ENCODE results near the gene SLC37A2. TPM values are rescaled to one million over a fixed set of nuclear protein-coding genes. Genes with fewer than 3 reads are reported as not detected.

The SLC37A2 gene
- total RNA-seq, 1 experiment from 2014 or later = 5.2 TPM

GRCh38 chr11:125090816-125091215 lies 27.7 kb downstream of the SLC37A2 start:
- no peak overlapping the region for H3K4me3 Mint-ChIP-seq (ENCODE audit: unreplicated experiment)
- peaks cover 29% of the 10 kb centered on the region for H3K36me3 Mint-ChIP-seq (ENCODE audit: insufficient read depth, unreplicated experiment)
- H3K4me1 Mint-ChIP-seq (ENCODE audit: insufficient read depth, unreplicated experiment) = peaks cover 13% of the 10 kb centered on the region
- ChIA-PET CTCF (interaction anchor here (0.6 to 2.7 kb wide), 25 partner anchors 7 to 499 kb away, joined by 3 to 29 read pairs (median 4); partner anchors contain the start of gene TMEM218), POLR2A (interaction anchor here (0.7 to 2.5 kb wide), 4 partner anchors 8 to 338 kb away, joined by 3 to 15 read pairs (median 4); no protein-coding TSS in a partner anchor)
- no peaks in the 10 kb centered on the region for H3K9me3 Mint-ChIP-seq (ENCODE audit: unreplicated experiment)
- no peak overlapping the region for H3K27ac Mint-ChIP-seq (ENCODE audit: low read depth, unreplicated experiment)
- intact Hi-C loops (cut with micrococcal nuclease) = loop anchor here (2.0 kb wide), 1 partner anchor 256 kb away; no protein-coding TSS in a partner anchor
- no peak for TF ChIP-seq CTCF (IDR thresholded peaks at IDR 0.05; ENCODE audit: unreplicated experiment)
- DNase-seq (ENCODE audit: unreplicated experiment) = no peak
- no peaks in the 10 kb centered on the region for H3K27me3 Mint-ChIP-seq (ENCODE audit: insufficient read depth, unreplicated experiment)
- no TSS peak for BruUV-seq (replicated peaks)

GRCh38 chr11:125091247-125091876 lies 28.3 kb downstream of the SLC37A2 start:
- intact Hi-C loops (cut with micrococcal nuclease) = loop anchor here (2.0 kb wide), 1 partner anchor 255 kb away; no protein-coding TSS in a partner anchor
- Mint-ChIP-seq H3K9me3 (ENCODE audit: unreplicated experiment) (no peaks in the 10 kb centered on the region), H3K4me1 (ENCODE audit: insufficient read depth, unreplicated experiment) (peaks cover 13% of the 10 kb centered on the region), H3K27me3 (ENCODE audit: insufficient read depth, unreplicated experiment) (no peaks in the 10 kb centered on the region), H3K36me3 (ENCODE audit: insufficient read depth, unreplicated experiment) (peaks cover 23% of the 10 kb centered on the region), H3K27ac (ENCODE audit: low read depth, unreplicated experiment) (peak overlapping the region; percentile 13), H3K4me3 (ENCODE audit: unreplicated experiment) (no peak overlapping the region)
- POLR2A ChIA-PET = interaction anchor here (0.7 to 2.5 kb wide), 5 partner anchors 8 to 338 kb away, joined by 3 to 15 read pairs (median 3); no protein-coding TSS in a partner anchor
- peak; percentile 40 for DNase-seq (ENCODE audit: unreplicated experiment)
- no TSS peak for BruUV-seq (replicated peaks)
- CTCF ChIA-PET = interaction anchor here (0.6 to 2.7 kb wide), 26 partner anchors 8 to 499 kb away, joined by 3 to 29 read pairs (median 4); partner anchors contain the start of gene TMEM218
- TF ChIP-seq CTCF (IDR thresholded peaks at IDR 0.05; ENCODE audit: unreplicated experiment) = peak; percentile 42

GRCh38 chr11:125091877-125092664 lies 29.0 kb downstream of the SLC37A2 start:
- POLR2A ChIA-PET = interaction anchor here (0.7 to 2.5 kb wide), 5 partner anchors 9 to 27 kb away, joined by 3 to 15 read pairs (median 3); no protein-coding TSS in a partner anchor
- peaks cover 22% of the 10 kb centered on the region for H3K36me3 Mint-ChIP-seq (ENCODE audit: insufficient read depth, unreplicated experiment)
- peak overlapping the region; percentile 13 for H3K27ac Mint-ChIP-seq (ENCODE audit: low read depth, unreplicated experiment)
- H3K9me3 Mint-ChIP-seq (ENCODE audit: unreplicated experiment) = no peaks in the 10 kb centered on the region
- no peak overlapping the region for H3K4me3 Mint-ChIP-seq (ENCODE audit: unreplicated experiment)
- H3K4me1 Mint-ChIP-seq (ENCODE audit: insufficient read depth, unreplicated experiment) = peaks cover 8% of the 10 kb centered on the region
- no peaks in the 10 kb centered on the region for H3K27me3 Mint-ChIP-seq (ENCODE audit: insufficient read depth, unreplicated experiment)
- CTCF ChIA-PET = interaction anchor here (0.9 to 2.7 kb wide), 15 partner anchors 9 to 348 kb away, joined by 3 to 29 read pairs (median 4); partner anchors contain the start of gene TMEM218
- no TSS peak for BruUV-seq (replicated peaks)
- no peak for DNase-seq (ENCODE audit: unreplicated experiment)
- intact Hi-C loops (cut with micrococcal nuclease) = loop anchor here (2.0 kb wide), 1 partner anchor 255 kb away; no protein-coding TSS in a partner anchor
- no peak for TF ChIP-seq CTCF (IDR thresholded peaks at IDR 0.05; ENCODE audit: unreplicated experiment)

DNA sequence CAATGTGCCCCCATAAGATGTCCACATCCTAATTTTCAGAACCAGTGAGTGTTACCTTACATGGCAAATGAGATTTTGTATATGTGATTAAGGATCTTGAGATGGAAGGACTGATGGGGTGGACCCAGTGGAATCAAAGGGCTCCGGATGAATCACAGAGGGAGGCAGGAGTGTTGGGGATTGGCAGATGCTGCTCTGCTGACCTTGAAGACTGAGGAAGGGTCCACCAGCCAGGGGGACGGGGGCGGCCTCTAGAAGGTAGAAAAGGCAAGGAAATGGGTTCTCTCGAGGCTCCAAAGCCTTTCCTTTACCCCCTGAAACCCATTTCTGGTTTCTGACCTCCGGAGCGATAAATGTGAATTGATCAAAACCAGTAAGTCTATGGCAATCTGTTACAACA lies 29.6 kb downstream of the SLC37A2 start:
- DNase-seq (ENCODE audit: unreplicated experiment) = no peak
- H3K36me3 Mint-ChIP-seq (ENCODE audit: insufficient read depth, unreplicated experiment) = peaks cover 22% of the 10 kb centered on the region
- no peak for TF ChIP-seq CTCF (IDR thresholded peaks at IDR 0.05; ENCODE audit: unreplicated experiment)
- ChIA-PET CTCF (interaction anchor here (0.8 to 2.7 kb wide), 5 partner anchors 10 to 48 kb away, joined by 3 to 29 read pairs (median 6); no protein-coding TSS in a partner anchor), POLR2A (interaction anchor here (0.7 to 2.5 kb wide), 3 partner anchors 10 to 28 kb away, joined by 3 to 15 read pairs (median 4); no protein-coding TSS in a partner anchor)
- H3K4me3 Mint-ChIP-seq (ENCODE audit: unreplicated experiment) = no peak overlapping the region
- no TSS peak for BruUV-seq (replicated peaks)
- H3K4me1 Mint-ChIP-seq (ENCODE audit: insufficient read depth, unreplicated experiment) = peaks cover 8% of the 10 kb centered on the region
- intact Hi-C loops (cut with micrococcal nuclease) = no loop called here
- H3K27me3 Mint-ChIP-seq (ENCODE audit: insufficient read depth, unreplicated experiment) = no peaks in the 10 kb centered on the region
- H3K9me3 Mint-ChIP-seq (ENCODE audit: unreplicated experiment) = no peaks in the 10 kb centered on the region
- no peak overlapping the region for H3K27ac Mint-ChIP-seq (ENCODE audit: low read depth, unreplicated experiment)

All from MCF 10A (cell line).